Osteoblast (primary cell): ENCODE results near the gene FAM120B. TPM values are rescaled to one million over a fixed set of nuclear protein-coding genes. Genes with fewer than 3 reads are reported as not detected.

Experiments used
- DNase-seq: peaks from one replicate; pipeline ENCODE4 v3.0.0; 2011; ENCODE audit warnings: low spot score, mixed read lengths; ENCODE audit not compliant: insufficient read length; ENCODE audit errors: missing footprints
- H2AFZ ChIP-seq: 2 replicates; pipeline ENCODE4 v1.6.0; 2011; ENCODE audit warnings: mild to moderate bottlenecking, low read length
- H3K27ac ChIP-seq: 2 replicates; pipeline ENCODE4 v1.5.1; 2011; ENCODE audit warnings: mild to moderate bottlenecking, low read depth, low read length, moderate library complexity
- H3K27me3 ChIP-seq: 2 replicates; pipeline ENCODE4 v1.6.0; 2012; ENCODE audit warnings: mild to moderate bottlenecking, control low read depth, inconsistent platforms, low read length, moderate library complexity; ENCODE audit not compliant: insufficient read depth
- H3K36me3 ChIP-seq: 2 replicates; pipeline ENCODE4 v1.5.1; 2011; ENCODE audit warnings: mild to moderate bottlenecking, low read length, control low read depth, moderate library complexity; ENCODE audit not compliant: insufficient read depth
- H3K4me1 ChIP-seq: 2 replicates; pipeline ENCODE4 v1.5.1; 2011; ENCODE audit warnings: mild to moderate bottlenecking, low read length, control low read depth, moderate library complexity; ENCODE audit not compliant: insufficient read depth
- H3K4me2 ChIP-seq: 2 replicates; pipeline ENCODE4 v1.6.0; 2011; ENCODE audit warnings: mild to moderate bottlenecking, low read length; ENCODE audit not compliant: insufficient read depth
- H3K4me3 ChIP-seq: fragments of 200-600 bp; sonication (generic); 3 replicates; pipeline ENCODE4 v1.5.1; 2012; ENCODE audit warnings: mild to moderate bottlenecking, low read length, inconsistent platforms; ENCODE audit not compliant: insufficient read depth
- H3K79me2 ChIP-seq: 2 replicates; pipeline ENCODE4 v1.6.0; 2012; ENCODE audit warnings: mild to moderate bottlenecking, low read length, control low read depth, inconsistent platforms; ENCODE audit not compliant: insufficient read depth
- H3K9me3 ChIP-seq: 2 replicates; pipeline ENCODE4 v1.5.1; 2011; ENCODE audit warnings: low read depth, low read length, control low read depth
- H4K20me1 ChIP-seq: 2 replicates; pipeline ENCODE4 v1.6.0; 2012; ENCODE audit warnings: mild to moderate bottlenecking, low read length, control low read depth; ENCODE audit not compliant: insufficient read depth
- total RNA-seq: library from RNA; depleted of rRNA; stranded (reverse); fragments of >200 nt; gene quantifications from 2 replicates; pipeline ENCODE4 v1.2.3, GENCODE V29; 2012
- TF ChIP-seq, protein P1 (sequence below): IDR thresholded peaks from 2 replicates; pipeline ENCODE4 v1.5.1; 2011; ENCODE audit warnings: mild to moderate bottlenecking, low read depth, low read length, moderate library complexity; ENCODE audit errors: extremely low read depth

Gene FAM120B
- total RNA-seq, 1 donor: 13.4 TPM

DNA sequence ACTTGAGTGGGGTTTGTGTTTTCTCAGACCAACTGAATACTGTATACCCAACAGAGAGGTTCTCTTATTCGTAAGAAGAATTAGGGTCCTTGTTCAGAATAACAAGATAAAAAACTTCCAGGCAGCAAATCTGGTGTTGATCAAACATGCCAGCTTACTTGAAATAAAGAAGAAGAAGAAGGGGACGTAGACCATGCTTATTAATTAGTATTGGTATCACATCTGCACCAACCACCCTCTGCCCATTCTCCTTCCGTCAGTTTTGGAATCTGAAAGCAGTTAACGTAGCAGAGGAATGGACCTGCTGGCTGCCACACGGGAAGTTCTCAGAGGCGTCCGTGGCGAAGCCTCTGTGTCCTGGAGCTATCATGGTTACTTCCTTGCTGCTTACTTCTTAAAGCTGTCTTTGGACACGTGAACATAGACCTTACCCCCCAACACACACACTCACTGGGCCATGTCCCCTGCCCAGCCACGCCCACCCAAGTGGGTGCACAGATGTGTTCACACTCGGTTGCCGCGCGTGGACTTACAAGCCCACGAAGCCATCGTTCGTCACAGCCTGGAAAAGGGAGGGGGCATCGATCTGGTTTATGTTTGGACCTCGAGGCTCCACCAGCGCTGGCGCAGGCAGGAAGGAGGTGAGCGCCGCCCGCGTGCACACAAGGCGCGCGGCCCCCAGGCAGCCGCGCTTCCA, 11.6 kb upstream of the FAM120B start:
- no peak overlapping the region for H2AFZ ChIP-seq
- TF ChIP-seq, protein P1, sequence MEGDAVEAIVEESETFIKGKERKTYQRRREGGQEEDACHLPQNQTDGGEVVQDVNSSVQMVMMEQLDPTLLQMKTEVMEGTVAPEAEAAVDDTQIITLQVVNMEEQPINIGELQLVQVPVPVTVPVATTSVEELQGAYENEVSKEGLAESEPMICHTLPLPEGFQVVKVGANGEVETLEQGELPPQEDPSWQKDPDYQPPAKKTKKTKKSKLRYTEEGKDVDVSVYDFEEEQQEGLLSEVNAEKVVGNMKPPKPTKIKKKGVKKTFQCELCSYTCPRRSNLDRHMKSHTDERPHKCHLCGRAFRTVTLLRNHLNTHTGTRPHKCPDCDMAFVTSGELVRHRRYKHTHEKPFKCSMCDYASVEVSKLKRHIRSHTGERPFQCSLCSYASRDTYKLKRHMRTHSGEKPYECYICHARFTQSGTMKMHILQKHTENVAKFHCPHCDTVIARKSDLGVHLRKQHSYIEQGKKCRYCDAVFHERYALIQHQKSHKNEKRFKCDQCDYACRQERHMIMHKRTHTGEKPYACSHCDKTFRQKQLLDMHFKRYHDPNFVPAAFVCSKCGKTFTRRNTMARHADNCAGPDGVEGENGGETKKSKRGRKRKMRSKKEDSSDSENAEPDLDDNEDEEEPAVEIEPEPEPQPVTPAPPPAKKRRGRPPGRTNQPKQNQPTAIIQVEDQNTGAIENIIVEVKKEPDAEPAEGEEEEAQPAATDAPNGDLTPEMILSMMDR: no peak
- no peaks in the 10 kb centered on the region for H3K79me2 ChIP-seq
- no peak overlapping the region for H3K27ac ChIP-seq
- H3K36me3 ChIP-seq: no peaks in the 10 kb centered on the region
- H3K9me3 ChIP-seq: no peaks in the 10 kb centered on the region
- H3K27me3 ChIP-seq: peaks cover 92% of the 10 kb centered on the region
- peak; percentile 83 for DNase-seq
- H4K20me1 ChIP-seq: no peaks in the 10 kb centered on the region
- H3K4me1 ChIP-seq: no peaks in the 10 kb centered on the region
- peak overlapping the region; percentile 64 for H3K4me2 ChIP-seq
- peak overlapping the region; percentile 49 for H3K4me3 ChIP-seq

DNA sequence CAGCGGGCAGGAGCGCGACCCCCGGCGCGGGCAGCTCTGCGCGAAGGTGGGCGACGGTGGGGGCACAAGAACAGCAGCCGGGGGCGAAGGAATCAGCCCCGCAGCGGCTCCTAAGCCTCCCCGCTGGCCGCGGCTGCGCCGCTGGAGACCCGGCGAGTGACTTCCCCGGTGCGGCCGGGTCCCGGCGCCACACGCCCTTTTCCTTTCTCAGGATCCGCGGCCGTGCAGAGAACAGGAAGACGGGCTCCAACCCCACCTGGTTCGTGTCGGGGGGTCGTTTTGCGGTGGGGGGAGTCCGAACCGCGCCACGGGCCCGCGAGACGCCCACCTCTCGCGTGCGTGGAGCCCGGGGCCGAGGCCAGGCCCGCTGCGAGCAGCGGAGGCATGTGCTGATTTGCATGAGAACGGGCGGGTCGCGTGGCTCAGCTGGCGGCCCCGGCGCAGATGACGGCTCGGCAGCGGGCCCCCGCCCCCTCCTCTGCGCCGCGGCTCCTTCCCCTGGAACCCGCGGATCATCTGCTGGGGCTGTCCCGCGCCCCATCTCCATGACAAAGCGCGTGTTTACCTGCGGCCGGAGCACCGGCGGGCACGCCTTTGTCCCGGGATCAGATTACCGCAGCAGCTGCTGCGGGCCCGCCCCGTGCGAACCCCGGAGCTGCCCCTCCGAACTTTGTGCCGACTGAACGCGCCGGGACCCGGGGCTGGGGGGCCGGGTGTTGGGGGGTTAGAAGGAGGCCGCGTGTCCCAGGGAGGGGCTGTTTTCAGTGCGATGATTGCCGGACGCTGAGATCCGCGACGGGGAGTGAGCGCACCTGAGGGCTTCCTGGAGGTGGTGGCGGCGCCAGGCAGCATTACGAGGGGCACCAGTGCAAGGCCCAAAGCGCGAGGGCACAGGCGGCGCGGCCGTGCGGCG, 10.8 kb upstream of the FAM120B start:
- no peaks in the 10 kb centered on the region for H4K20me1 ChIP-seq

DNA sequence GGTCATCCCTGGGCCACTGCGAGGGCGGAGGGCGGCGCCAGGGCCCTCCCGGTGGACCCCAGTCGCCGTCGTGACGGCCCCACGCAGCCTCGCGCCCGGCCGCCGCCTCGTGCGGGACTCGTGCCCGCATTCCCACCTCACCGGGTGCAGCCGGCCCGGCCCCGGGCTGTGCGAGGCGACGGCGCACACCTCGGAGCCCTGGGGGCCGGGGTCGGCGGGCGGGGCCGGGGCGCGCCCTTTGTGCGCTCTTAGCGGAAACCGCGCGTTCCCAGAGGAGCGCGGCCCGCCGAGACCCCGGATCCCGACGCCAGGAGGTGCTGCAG, 10.2 kb upstream of the FAM120B start:
- Histone ChIP-seq H3K79me2 (no peaks in the 10 kb centered on the region), H3K4me1 (no peaks in the 10 kb centered on the region), H3K36me3 (no peaks in the 10 kb centered on the region), H2AFZ (no peak overlapping the region), H3K4me2 (no peak overlapping the region), H3K27me3 (peaks cover 81% of the 10 kb centered on the region), H3K9me3 (no peaks in the 10 kb centered on the region), H3K4me3 (no peak overlapping the region), H4K20me1 (no peaks in the 10 kb centered on the region), H3K27ac (no peak overlapping the region)
- TF ChIP-seq, protein P1: no peak
- DNase-seq: no peak

More for the DNA sequence above, 10.8 kb upstream of the FAM120B start:
- TF ChIP-seq, protein P1: no peak
- Histone ChIP-seq H2AFZ (no peak overlapping the region), H3K4me1 (no peaks in the 10 kb centered on the region), H3K27me3 (peaks cover 86% of the 10 kb centered on the region), H3K27ac (no peak overlapping the region), H3K36me3 (no peaks in the 10 kb centered on the region), H3K9me3 (no peaks in the 10 kb centered on the region), H3K79me2 (no peaks in the 10 kb centered on the region), H3K4me3 (peak overlapping the region; percentile 49), H3K4me2 (peak overlapping the region; percentile 64)
- DNase-seq: peak; percentile 90
